CMK (cell line): ENCODE measurements around the gene NOP9.
"Not testable (repeated sequence)": the region's sequence is repeated elsewhere in the genome, so short reads cannot be mapped to it uniquely, and the experiment has no call there.

ENCODE experiments used
- DNase-seq: peaks from one replicate; pipeline ENCODE4 v3.0.0-alpha.2; 2010; ENCODE audit warnings: low read depth

The NOP9 gene

DNA sequence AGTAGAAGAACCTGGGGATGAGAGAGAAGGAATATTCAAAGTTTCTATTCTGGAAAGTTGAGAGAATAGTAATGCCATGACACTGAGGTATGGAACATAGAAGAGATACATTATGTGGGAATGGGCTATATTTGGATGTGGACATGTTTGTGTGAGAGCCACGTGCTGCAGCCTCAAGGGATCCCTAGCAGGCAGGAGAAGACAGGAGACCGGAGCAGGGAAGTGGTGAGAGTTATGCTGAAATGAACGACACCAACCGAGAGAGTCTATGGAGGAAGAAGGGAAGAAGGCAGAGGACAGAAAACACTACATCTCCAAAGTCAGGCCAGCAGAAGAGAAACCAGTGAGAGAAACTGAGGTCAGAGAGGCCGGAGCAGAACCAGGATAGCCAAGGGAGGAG lies 50.1 kb downstream of the NOP9 start:
- no peak for DNase-seq

DNA sequence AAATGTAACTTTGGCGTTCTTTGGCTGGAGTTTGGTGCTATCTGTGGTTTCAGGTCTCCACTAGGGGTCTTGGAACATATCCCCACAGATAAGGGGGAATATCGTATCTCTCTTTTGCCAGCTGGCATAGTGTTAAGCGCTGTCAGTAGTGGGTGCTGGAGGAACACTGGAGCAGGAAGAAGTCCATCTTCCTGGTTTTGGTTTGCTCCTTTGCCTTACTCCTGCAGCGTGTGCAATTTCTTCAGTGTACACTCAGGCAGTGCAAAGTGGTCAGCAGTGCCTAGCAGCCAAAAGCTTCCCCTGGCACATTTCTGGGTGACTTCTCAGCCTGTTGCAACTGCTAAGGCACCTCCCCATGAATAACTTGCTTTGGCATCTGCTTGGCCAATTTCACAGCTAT lies 51.9 kb downstream of the NOP9 start:
- DNase-seq, result no peak

DNA sequence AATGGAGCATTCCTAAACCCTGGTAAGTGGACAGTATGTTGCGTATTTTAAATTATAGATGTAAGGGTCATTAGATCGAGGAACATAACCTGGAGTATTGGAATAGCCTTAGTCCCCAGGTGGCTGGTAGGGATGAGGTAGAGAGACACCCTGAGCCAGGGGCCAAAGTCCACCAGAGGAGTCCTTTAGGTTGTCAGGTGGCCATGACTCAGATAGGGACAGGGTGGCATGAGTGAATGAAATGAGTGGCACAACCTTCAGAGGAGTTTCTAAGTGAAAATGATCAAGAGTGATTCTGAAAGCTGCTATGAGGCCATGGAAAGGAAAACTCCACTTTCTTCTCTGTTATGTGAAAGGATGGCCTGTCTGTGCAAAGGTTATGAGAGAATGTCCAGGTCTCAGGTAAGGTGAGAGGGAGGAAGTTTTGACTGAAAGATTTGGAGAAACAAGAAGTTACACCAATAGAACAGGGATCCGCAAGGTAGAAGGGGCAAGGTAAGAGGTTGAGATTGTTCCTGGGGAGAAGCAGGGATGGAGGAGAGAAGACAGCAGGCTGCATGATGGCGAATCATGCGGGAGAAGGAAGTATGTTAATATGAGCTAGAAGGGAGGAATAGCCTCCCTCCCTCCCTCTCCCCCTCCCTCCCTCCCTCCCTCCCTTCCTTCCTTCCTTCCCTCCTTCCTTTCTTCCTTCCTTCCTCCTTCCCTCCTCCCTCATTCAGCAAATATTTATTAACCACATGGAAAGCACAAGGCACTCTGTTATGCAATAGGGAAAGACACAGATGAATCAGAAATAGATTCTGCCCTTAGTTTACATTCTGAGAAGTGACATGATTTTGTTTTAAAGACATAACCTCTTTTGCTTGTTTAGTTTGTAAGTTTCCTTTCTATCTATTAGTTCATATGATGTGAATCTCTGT lies 54.2 kb downstream of the NOP9 start:
- DNase-seq, result no peak

DNA sequence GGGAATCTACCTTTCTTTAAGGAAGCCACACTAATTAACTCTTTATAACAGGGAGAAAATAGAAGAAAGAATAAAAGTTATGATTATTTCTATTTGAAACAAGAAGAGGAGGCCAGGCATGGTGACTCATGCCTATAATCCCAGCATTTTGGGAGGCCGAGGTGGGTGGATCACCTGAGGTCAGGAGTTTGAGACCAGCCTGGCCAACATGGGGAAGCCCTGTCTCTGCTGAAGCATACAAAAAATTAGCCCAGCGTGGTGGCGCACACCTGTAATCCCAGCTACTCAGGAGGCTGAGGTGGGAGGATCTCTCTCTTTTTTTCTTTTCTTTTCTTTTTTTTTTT lies 54.8 kb downstream of the NOP9 start:
- not testable (repeated sequence) for DNase-seq

DNA sequence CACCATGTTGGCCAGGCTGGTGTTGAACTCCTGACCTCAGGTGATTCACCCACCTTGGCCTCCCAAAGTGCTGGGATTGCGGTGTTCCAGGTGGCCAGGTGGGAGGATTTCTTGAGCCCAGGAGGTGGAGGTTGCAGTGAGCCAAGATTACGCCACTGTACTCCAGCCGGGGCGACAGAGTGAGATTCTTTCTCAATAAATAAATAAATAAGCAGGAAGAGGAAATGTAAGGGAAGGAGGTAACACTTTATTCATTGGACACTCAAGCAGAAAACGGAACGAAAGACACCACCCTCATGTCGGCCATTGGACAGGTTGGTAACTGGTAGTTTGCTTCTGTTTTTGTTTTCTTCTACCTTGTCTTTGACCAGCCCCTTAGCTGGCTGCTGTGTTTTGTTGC lies 55.4 kb downstream of the NOP9 start:
- DNase-seq, result no peak

DNA sequence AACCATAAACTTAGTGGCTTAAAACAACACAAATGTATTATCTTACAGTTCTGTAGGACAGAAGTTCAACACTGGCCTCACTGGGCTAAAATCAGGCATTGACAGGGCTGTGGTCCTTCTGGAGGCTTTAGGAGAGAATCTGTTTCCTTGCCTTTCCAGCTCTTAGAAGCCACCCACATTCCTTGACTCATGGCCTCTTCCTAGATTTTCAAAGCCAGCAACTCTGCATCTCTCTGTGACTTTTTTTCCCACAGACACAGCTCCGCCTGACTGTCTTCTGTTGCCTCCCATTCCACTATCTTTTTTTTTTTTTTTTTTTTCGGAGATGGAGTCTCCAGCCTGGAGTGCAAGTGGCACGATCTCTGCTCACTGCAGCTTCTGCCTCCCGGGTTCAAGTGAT lies 56.6 kb downstream of the NOP9 start:
- DNase-seq, result no peak
